Measurements from ENCODE around the gene WDR82. TPM values are rescaled to one million over a fixed set of nuclear protein-coding genes. Genes with fewer than 3 reads are reported as not detected.

Gene WDR82
- total and polyA plus RNA-seq, 2 of the 8 experiments (the other 6 are each of a cell fraction or from before 2014, with no cell fraction given), result 33.5 to 82.7 TPM

DNA sequence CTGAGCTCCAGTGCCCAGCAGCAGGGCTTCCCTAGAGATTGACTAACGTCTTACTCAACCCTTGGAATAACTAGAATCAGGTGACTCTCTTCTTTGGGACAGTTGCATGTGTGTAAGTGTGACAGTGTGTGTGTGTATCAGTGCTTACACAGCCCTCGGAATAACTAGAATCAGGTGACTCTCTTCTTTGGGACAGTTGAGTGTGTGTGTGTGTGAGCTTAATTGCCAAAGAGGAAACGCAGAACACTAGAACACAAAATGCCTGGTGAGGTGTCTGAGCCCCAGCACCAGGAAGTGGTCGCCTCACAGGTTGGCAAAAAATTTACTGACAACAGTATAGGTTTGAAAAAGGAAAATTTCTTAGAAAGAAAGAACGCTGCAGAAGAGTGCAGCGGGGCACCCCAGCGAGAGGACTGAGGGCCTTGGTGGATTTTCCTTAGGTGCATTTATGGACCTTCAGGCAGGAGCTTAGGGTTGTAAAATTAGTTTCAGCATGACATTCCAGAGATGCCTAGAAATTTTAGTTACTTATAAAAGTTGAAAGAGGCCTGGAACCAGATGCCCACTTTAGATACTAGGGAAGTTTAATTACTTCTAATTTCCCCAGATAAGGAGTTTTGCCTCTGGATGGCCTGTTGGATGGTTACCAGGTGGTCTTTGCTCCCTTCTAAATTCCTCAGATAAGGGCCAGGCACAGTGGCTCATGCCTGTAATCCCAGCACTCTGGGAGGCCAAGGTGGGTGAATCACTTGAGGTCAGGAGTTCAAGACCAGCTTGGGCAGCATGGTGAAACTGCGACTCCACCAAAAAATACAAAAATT lies 3.7 kb upstream of the WDR82 start (continued):
- TF ChIP-seq, protein P1, sequence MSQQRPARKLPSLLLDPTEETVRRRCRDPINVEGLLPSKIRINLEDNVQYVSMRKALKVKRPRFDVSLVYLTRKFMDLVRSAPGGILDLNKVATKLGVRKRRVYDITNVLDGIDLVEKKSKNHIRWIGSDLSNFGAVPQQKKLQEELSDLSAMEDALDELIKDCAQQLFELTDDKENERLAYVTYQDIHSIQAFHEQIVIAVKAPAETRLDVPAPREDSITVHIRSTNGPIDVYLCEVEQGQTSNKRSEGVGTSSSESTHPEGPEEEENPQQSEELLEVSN (IDR thresholded peaks at IDR 0.05), result no peak
- no peak for TF ChIP-seq YY1 (IDR thresholded peaks at IDR 0.05; ENCODE audit: low read depth, low read length)
- TF ChIP-seq NANOG (IDR thresholded peaks at IDR 0.05; ENCODE audit: insufficient read depth, low read depth, low read length, poor library complexity, severe bottlenecking), result no peak
